GM19043 (cell line): ENCODE data around the gene DLGAP3.
"Not testable (repeated sequence)": the region's sequence is repeated elsewhere in the genome, so short reads cannot be mapped to it uniquely, and the experiment has no call there.

Source experiments
- ATAC-seq: cut with Tn5 transposase; IDR thresholded peaks from one replicate; pipeline ENCODE4 v1.9.1; 2021; ENCODE audit warnings: low read depth; ENCODE audit not compliant: unreplicated experiment

Gene DLGAP3

GRCh38 chr1:34929497-34929852 is at the start of gene DLGAP3:
Gene DLGAP3 (minus strand): TSS chr1:34929650. CDS start chr1:34905383, 24,267 bp downstream.
- no peak for ATAC-seq

- no peak for ATAC-seq
Measured at GRCh38 chr1:34978921-34979320, 49.5 kb upstream of the DLGAP3 start.

- no peak for ATAC-seq
Measured at GRCh38 chr1:34977858-34978257, 48.4 kb upstream of the DLGAP3 start.

GRCh38 chr1:34977210-34977471 is 47.7 kb upstream of the DLGAP3 start:
- no peak for ATAC-seq

- no peak for ATAC-seq
Measured at GRCh38 chr1:34976384-34977209, 47.1 kb upstream of the DLGAP3 start.

GRCh38 chr1:34975771-34976170 is 46.3 kb upstream of the DLGAP3 start:
- no peak for ATAC-seq

GRCh38 chr1:34975338-34975737 is 45.9 kb upstream of the DLGAP3 start:
- no peak for ATAC-seq

GRCh38 chr1:34974626-34975025 is 45.2 kb upstream of the DLGAP3 start:
- no peak for ATAC-seq

- ATAC-seq = no peak
Measured at GRCh38 chr1:34973326-34973725, 43.9 kb upstream of the DLGAP3 start.

GRCh38 chr1:34970829-34971228 is 41.4 kb upstream of the DLGAP3 start:
- ATAC-seq = no peak

GRCh38 chr1:34970220-34970735 is 40.8 kb upstream of the DLGAP3 start:
- ATAC-seq = no peak

- ATAC-seq = not testable (repeated sequence)
Measured at GRCh38 chr1:34968297-34968696, 38.8 kb upstream of the DLGAP3 start.

- ATAC-seq = not testable (repeated sequence)
Measured at GRCh38 chr1:34967672-34968071, 38.2 kb upstream of the DLGAP3 start.

GRCh38 chr1:34965597-34965996 is 36.1 kb upstream of the DLGAP3 start:
- ATAC-seq = no peak

GRCh38 chr1:34950428-34950827 is 21.0 kb upstream of the DLGAP3 start:
- ATAC-seq = no peak

GRCh38 chr1:34948739-34949138 is 19.3 kb upstream of the DLGAP3 start:
- ATAC-seq = not testable (repeated sequence)

GRCh38 chr1:34947641-34948314 is 18.3 kb upstream of the DLGAP3 start:
- ATAC-seq = not testable (repeated sequence)

GRCh38 chr1:34946211-34946610 is 16.8 kb upstream of the DLGAP3 start:
- no peak for ATAC-seq

- not testable (repeated sequence) for ATAC-seq
Measured at GRCh38 chr1:34941798-34942197, 12.3 kb upstream of the DLGAP3 start.

GRCh38 chr1:34930702-34931071 is 1.2 kb upstream of the DLGAP3 start:
- no peak for ATAC-seq

- ATAC-seq = no peak
Measured at GRCh38 chr1:34929853-34930701, 627 bp upstream of the DLGAP3 start.
